Erythroblast (primary cell): ENCODE results near the gene SNAP29.

Experiments used
- GATA1 ChIP-seq: IDR thresholded peaks from 2 replicates; pipeline ENCODE4 v1.6.1; 2011; ENCODE audit warnings: low read depth, mild to moderate bottlenecking, control low read depth, low read length, moderate library complexity
- POLR2A ChIP-seq: IDR thresholded peaks from 2 replicates; pipeline ENCODE4 v1.6.1; 2011; ENCODE audit warnings: mild to moderate bottlenecking, low read length

GRCh38 chr22:20868025-20868962 lies 9.5 kb downstream of the SNAP29 start:
- no peak for TF ChIP-seq POLR2A
- TF ChIP-seq GATA1: no peak
